Common myeloid progenitor, CD34-positive (primary cell): ENCODE data around the gene SDK1.

Experiments
- CTCF ChIA-PET: fragments of 350-600 bp; sonication (Branson Sonifier 250); formaldehyde crosslinking; loops from one replicate; lab custom pipeline; 2021; ENCODE audit warnings: antibody characterized with exemption; lab: Charles Lee
- POLR2A ChIA-PET: fragments of 350-600 bp; sonication (Branson Sonifier 250); formaldehyde crosslinking; loops from one replicate; lab custom pipeline; 2021; ENCODE audit warnings: antibody characterized with exemption; lab: Charles Lee
- DNase-seq, 3 donors: peaks; one replicate each; pipeline versions ENCODE4 v3.0.0 to v3.0.0-alpha.2; 2013
- H3K27ac ChIP-seq, 2 experiments: 1 replicate in 1 of 2; 2 replicates in 1 of 2; pipeline ENCODE4 v1.7.0; 2013; ENCODE audit warnings: inconsistent platforms in 2 of 2, low read length in 2 of 2, mild to moderate bottlenecking in 2 of 2, low read depth in 1 of 2, moderate library complexity in 1 of 2; ENCODE audit not compliant: severe bottlenecking in 2 of 2, insufficient read depth in 1 of 2, poor library complexity in 1 of 2
- H3K27me3 ChIP-seq, 5 experiments: replicated peaks in 2 of 5; 1 replicate in 3 of 5; 2 replicates in 2 of 5; pipeline versions ENCODE4 v1.6.1 to v1.7.0; 2013; ENCODE audit warnings: low read length in 4 of 5, mild to moderate bottlenecking in 2 of 5, moderate library complexity in 2 of 5, inconsistent platforms in 1 of 5; ENCODE audit not compliant: insufficient read depth in 5 of 5, control insufficient read depth in 4 of 5
- H3K36me3 ChIP-seq, 4 experiments: 1 replicate in 2 of 4; 2 replicates in 2 of 4; pipeline versions ENCODE4 v1.6.1 to v1.7.0; 2013; ENCODE audit warnings: low read length in 3 of 4, control low read depth in 1 of 4, mild to moderate bottlenecking in 1 of 4; ENCODE audit not compliant: control insufficient read depth in 4 of 4, insufficient read depth in 4 of 4
- H3K4me1 ChIP-seq, 4 experiments: 1 replicate in 3 of 4; 2 replicates in 1 of 4; pipeline versions ENCODE4 v1.6.1 to v1.7.1; 2013; ENCODE audit warnings: low read length in 3 of 4, mild to moderate bottlenecking in 3 of 4, control low read depth in 1 of 4, inconsistent platforms in 1 of 4, moderate library complexity in 1 of 4; ENCODE audit not compliant: control insufficient read depth in 4 of 4, insufficient read depth in 4 of 4; ENCODE audit errors: control extremely low read depth in 1 of 4
- H3K4me3 ChIP-seq, 7 experiments: 1 replicate in 4 of 7; 2 replicates in 3 of 7; pipeline versions ENCODE4 v1.5.1 to v1.7.0; 2013; ENCODE audit warnings: mild to moderate bottlenecking in 7 of 7, low read length in 6 of 7, moderate library complexity in 6 of 7, inconsistent platforms in 2 of 7, low read depth in 2 of 7, control low read depth in 1 of 7; ENCODE audit not compliant: insufficient read depth in 4 of 7, control insufficient read depth in 1 of 7; ENCODE audit errors: extremely low read depth in 1 of 7
- H3K9me3 ChIP-seq, 5 experiments: 1 replicate in 4 of 5; 2 replicates in 1 of 5; pipeline versions ENCODE4 v1.6.1 to v1.7.1; 2013; ENCODE audit warnings: low read length in 4 of 5, mild to moderate bottlenecking in 2 of 5, inconsistent platforms in 1 of 5, low read depth in 1 of 5, moderate library complexity in 1 of 5; ENCODE audit not compliant: control insufficient read depth in 4 of 5, insufficient read depth in 2 of 5; ENCODE audit errors: control extremely low read depth in 1 of 5
- WGBS: methylation state at CpG from one replicate; pipeline ENCODE4 v1.1.5; 2013; ENCODE audit not compliant: insufficient coverage; 5-methylcytosine and 5-hydroxymethylcytosine counted together

The SDK1 gene

DNA sequence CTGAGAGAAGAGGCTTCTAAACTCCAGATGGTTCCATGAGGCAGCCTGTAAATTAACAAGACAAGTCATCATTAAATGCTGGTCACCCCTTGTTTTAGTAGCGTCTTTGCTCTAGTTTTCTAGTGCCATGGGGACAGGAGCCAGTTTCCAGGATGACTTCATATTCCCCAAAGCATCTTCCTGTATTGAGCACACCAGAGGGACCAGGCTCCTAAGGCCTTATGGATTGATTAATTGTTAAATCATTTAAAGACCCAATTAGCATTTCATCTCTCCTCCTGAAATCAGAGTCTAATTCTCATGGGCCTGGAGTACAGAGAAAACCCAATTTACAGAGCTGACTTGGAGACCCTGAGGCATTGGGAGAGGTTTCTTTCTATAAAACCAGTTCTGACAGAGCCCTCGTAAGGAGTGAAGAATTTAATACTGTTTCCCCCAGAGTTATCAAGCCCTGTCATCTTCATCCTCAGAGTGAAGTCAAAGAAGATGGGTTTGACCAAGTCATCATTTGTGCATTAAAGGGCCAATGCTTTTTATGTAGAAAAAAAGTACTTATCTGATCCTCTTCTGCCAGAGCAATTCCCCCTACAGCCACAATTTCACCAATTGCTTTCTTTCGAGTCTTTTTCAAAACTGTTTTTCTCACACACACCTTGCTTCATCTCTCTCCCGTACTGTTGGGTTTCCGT, 678.7 kb downstream of the SDK1 start:
- Histone ChIP-seq H3K4me3 (no peak overlapping the region), H3K36me3 (no peaks in the 10 kb centered on the region), H3K9me3 (peaks cover 0 to 9% (median 3%) of the 10 kb centered on the region in 5 experiments), H3K27ac (no peak overlapping the region), H3K27me3 (no peaks in the 10 kb centered on the region), H3K4me1 (no peaks in the 10 kb centered on the region)
- 93% methylated on average over 2 of the region's 5 CpGs for WGBS
- ChIA-PET POLR2A (no interaction called here), CTCF (no interaction called here)
- no peak for DNase-seq

DNA sequence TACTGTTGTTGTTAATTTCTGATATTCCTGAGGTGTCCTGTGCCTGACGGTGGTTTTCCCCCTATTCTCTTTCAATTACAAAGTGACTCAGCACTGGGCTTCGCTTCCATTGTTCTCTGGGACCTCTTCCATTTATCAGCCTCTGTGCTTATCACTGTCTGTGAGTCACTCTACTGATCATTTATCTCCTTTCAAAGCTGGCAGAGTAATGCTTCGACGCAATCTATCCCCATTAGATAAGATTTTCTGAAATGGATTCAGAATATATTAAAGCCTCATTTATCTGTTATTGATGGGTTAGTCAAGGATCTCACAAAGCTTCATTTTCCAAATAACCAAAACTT, 679.2 kb downstream of the SDK1 start:
- CTCF ChIA-PET: no interaction called here
- Histone ChIP-seq H3K9me3 (peaks cover 0 to 9% (median 3%) of the 10 kb centered on the region in 5 experiments), H3K4me3 (no peak overlapping the region), H3K27me3 (no peaks in the 10 kb centered on the region), H3K27ac (no peak overlapping the region), H3K4me1 (no peaks in the 10 kb centered on the region), H3K36me3 (no peaks in the 10 kb centered on the region)
- POLR2A ChIA-PET: no interaction called here
- DNase-seq: no peak
- 56% methylated on average over 2 of the region's 4 CpGs for WGBS

DNA sequence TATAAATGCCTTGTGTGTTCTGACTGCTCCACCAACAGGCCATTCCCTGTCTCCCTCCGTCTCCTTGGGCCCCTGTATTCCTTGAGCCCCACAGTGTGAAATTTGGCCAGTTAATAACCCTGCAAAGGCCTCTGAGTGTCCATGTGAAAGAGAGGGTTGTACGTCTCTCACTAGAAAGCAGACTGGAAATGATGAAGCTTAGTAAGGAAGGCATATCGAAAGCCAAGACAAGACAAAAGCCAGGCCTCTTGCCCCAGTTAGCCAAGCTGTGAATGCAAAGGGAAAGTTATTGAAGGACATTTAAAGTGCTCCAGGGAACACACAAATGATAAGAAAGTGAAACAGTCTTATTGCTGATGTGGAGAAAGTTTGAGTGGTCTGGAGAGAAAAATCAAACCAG, 680.2 kb downstream of the SDK1 start:
- WGBS: 90% methylated on average over 2 of the region's 3 CpGs
- ChIA-PET POLR2A (no interaction called here), CTCF (no interaction called here)
- DNase-seq: no peak
- Histone ChIP-seq H3K4me1 (no peaks in the 10 kb centered on the region), H3K9me3 (peaks cover 0 to 9% (median 0%) of the 10 kb centered on the region in 5 experiments), H3K4me3 (no peak overlapping the region), H3K36me3 (no peaks in the 10 kb centered on the region), H3K27me3 (no peaks in the 10 kb centered on the region), H3K27ac (no peak overlapping the region)

DNA sequence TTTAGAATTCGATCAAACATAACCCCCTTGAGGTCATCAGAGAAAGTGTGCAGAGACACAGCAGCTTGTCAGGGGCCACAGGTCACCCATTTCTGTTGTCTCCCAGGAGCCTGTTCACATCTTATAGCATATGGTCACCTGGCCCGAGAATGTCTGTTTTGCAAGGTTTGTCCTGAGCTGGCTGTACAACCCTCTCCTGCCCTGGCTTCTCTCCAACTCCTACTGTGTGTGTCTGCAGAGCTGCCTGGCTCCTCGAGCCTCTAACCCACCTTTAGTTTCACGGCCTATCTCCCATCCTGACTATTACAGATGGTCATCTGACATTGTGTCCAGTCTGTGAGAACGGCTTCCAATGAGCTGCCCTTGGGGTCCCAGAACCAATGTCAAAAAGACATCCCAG, 683.4 kb downstream of the SDK1 start:
- no peak overlapping the region for H3K4me3 ChIP-seq
- CTCF ChIA-PET: no interaction called here
- DNase-seq: no peak

DNA sequence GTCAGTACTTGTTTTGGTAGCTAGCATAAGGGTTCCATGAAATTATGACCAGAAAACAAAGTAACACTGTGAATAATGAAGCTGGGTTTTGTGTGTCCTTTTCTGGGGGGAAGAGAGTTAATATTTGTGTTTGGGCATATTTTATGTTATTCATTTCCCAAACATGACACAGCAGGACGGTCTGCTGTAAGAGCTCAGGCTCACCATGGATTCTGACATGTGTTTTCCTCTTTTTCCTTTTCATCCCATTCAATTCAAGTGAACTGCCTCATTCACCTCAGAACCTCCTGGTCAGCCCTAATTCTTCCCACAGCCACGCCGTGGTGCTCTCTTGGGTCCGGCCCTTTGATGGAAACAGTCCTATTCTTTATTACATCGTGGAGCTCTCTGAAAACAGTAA, 685.9 kb downstream of the SDK1 start:
- CTCF ChIA-PET: no interaction called here
- POLR2A ChIA-PET: no interaction called here
- H3K36me3 ChIP-seq: no peaks in the 10 kb centered on the region
- H3K9me3 ChIP-seq: peaks cover 0 to 3% (median 0%) of the 10 kb centered on the region in 5 experiments
- no peak overlapping the region for H3K27ac ChIP-seq
- no peak for DNase-seq
- H3K27me3 ChIP-seq: no peaks in the 10 kb centered on the region
- H3K4me1 ChIP-seq: no peaks in the 10 kb centered on the region
- 98% methylated on average over 4 of the region's 5 CpGs for WGBS
- H3K4me3 ChIP-seq: no peak overlapping the region

More for the DNA sequence above, 683.4 kb downstream of the SDK1 start:
- H3K27ac ChIP-seq: no peak overlapping the region
- no peaks in the 10 kb centered on the region for H3K4me1 ChIP-seq
- no peaks in the 10 kb centered on the region for H3K36me3 ChIP-seq
- 94% methylated on average over 5 of the region's 5 CpGs for WGBS
- POLR2A ChIA-PET: no interaction called here
- no peaks in the 10 kb centered on the region for H3K27me3 ChIP-seq
- H3K9me3 ChIP-seq: peaks cover 0 to 5% (median 0%) of the 10 kb centered on the region in 5 experiments

DNA sequence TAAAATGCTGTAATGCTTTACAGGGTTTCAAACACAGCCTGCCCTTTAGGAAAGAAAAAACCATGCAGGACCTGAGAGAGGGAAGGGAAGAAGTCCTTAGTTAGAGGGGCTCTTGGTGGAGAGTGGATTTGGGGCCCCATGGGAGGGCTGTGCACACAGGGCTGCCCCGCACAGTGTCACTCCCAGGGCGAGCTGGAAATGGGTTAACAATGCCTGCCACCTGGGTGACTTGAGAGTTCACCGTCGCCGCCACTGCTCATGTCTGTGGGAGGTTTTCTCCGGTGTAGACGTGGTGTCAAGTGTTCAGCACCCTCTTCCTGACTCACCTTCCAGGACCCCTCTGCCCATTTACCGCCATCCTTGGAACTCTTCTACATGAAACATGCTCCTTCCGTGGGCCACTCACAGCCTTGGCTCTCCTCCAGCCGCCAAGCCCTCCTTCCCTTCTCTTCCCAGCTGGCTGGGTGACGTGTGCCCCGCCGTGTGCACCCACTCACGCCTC, 686.4 kb downstream of the SDK1 start:
- H3K36me3 ChIP-seq: no peaks in the 10 kb centered on the region
- POLR2A ChIA-PET: no interaction called here
- peaks cover 0 to 3% (median 0%) of the 10 kb centered on the region in 5 experiments for H3K9me3 ChIP-seq
- 70% methylated on average over 13 of the region's 14 CpGs for WGBS
- no peak for DNase-seq
- H3K4me1 ChIP-seq: no peaks in the 10 kb centered on the region
- peaks cover 0 to 3% (median 0%) of the 10 kb centered on the region in 5 experiments for H3K27me3 ChIP-seq
- no peak overlapping the region for H3K27ac ChIP-seq
- no peak overlapping the region for H3K4me3 ChIP-seq
- CTCF ChIA-PET: no interaction called here

DNA sequence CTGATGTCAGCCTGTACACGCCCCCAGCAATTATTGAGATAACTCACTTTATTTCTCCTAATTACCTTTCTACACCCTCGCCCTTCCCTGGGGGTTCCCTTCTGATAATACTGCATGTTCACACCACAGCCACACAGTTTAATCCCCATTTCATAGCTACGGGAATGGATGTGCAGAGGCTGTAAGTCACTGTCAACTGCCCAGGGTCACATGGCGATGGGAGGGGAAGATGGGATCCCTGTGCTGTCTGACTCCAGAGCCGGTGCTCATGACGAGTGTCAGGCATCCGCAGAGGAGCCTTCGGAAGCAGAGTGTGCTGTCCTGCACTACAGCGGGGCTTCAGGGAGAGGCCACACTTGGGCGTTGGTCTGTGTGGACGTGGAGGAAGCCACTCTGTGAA, 688.7 kb downstream of the SDK1 start:
- H3K36me3 ChIP-seq: no peaks in the 10 kb centered on the region
- H3K27ac ChIP-seq: no peak overlapping the region
- DNase-seq: no peak
- H3K4me3 ChIP-seq: no peak overlapping the region
- 98% methylated on average over 9 of the region's 11 CpGs for WGBS
- ChIA-PET CTCF (no interaction called here), POLR2A (no interaction called here)
- peaks cover 0 to 3% (median 0%) of the 10 kb centered on the region in 5 experiments for H3K27me3 ChIP-seq
- H3K9me3 ChIP-seq: peaks cover 0 to 3% (median 0%) of the 10 kb centered on the region in 5 experiments
- H3K4me1 ChIP-seq: no peaks in the 10 kb centered on the region
